ENCODE measurements around the gene TERC.

GRCh38 chr3:169774186-169774585, 9.3 kb upstream of the TERC start:
- TF ChIP-seq POLR2AphosphoS5 (IDR thresholded peaks at IDR 0.05; ENCODE audit: low read depth, low read length) (no peak), SIN3A (IDR thresholded peaks at IDR 0.05; ENCODE audit: borderline replicate concordance, insufficient read depth, low read length) (no peak), TAF1 (IDR thresholded peaks at IDR 0.05; ENCODE audit: borderline replicate concordance, insufficient read depth, low read length) (no peak)

Measured in PFSK-1 (cell line).